PFSK-1 (cell line): Measurements from ENCODE around the gene MEMO1.

Experiments used
- FOXP2 ChIP-seq: optimal IDR thresholded peaks from 2 replicates; pipeline ENCODE3; 2011; ENCODE audit warnings: borderline replicate concordance, control low read depth, inconsistent platforms; ENCODE audit not compliant: insufficient read depth; ENCODE audit errors: extremely low read length, extremely low read depth
- POLR2AphosphoS5 ChIP-seq: IDR thresholded peaks from 2 replicates; pipeline ENCODE4 v1.6.1; 2012; ENCODE audit warnings: low read depth, mild to moderate bottlenecking, control low read depth, low read length, moderate library complexity
- REST ChIP-seq, 2 experiments: IDR thresholded peaks; 2 replicates each; pipeline versions ENCODE4 v1.6.1 to v1.8.0; 2011 to 2012; ENCODE audit warnings: low read depth in 2 of 2, low read length in 2 of 2, control low read depth in 1 of 2, inconsistent platforms in 1 of 2, mild to moderate bottlenecking in 1 of 2, moderate library complexity in 1 of 2; ENCODE audit not compliant: insufficient read depth in 1 of 2
- SIN3A ChIP-seq: IDR thresholded peaks from 2 replicates; pipeline ENCODE4 v1.6.1; 2012; ENCODE audit warnings: mild to moderate bottlenecking, low read length, moderate library complexity, borderline replicate concordance; ENCODE audit not compliant: insufficient read depth
- TAF1 ChIP-seq: IDR thresholded peaks from 2 replicates; pipeline ENCODE4 v1.6.1; 2012; ENCODE audit warnings: low read length, control low read depth, borderline replicate concordance; ENCODE audit not compliant: insufficient read depth

- TF ChIP-seq SIN3A (no peak), POLR2AphosphoS5 (no peak), REST (IDR thresholded peaks at IDR 0.05; ENCODE audit: insufficient read depth in 1 of 2, low read depth in 2 of 2, low read length in 2 of 2) (no peak), TAF1 (no peak), FOXP2 (no peak)
Observed at GRCh38 chr2:31859959-31860358, 150.8 kb downstream of the MEMO1 start.
